GM19468 (cell line): Measurements from ENCODE around the gene UQCR10.

Experiments
- ATAC-seq: cut with Tn5 transposase; IDR thresholded peaks from one replicate; pipeline ENCODE4 v1.9.1; 2021; ENCODE audit warnings: mild to moderate bottlenecking, moderate library complexity, moderate number of reproducible peaks; ENCODE audit not compliant: unreplicated experiment; ENCODE audit errors: extremely low read depth

UQCR10 gene

GRCh38 chr22:29767171-29768051, at the start of gene UQCR10:
UQCR10 (plus strand) TSS chr22:29767369; CDS start chr22:29767399, 30 bp downstream.
- peak; percentile 33 for ATAC-seq

GRCh38 chr22:29717789-29718188, 49.4 kb upstream of the UQCR10 start:
- no peak for ATAC-seq

GRCh38 chr22:29718949-29719898, 47.9 kb upstream of the UQCR10 start:
- ATAC-seq = no peak

- no peak for ATAC-seq
Measured at GRCh38 chr22:29719899-29720645, 47.1 kb upstream of the UQCR10 start, which contains the start of gene CABP7. CABP7 (plus strand) TSS chr22:29720003; CDS start chr22:29720425, 422 bp downstream.

- ATAC-seq = no peak
Measured at GRCh38 chr22:29720811-29721323, 46.3 kb upstream of the UQCR10 start.

GRCh38 chr22:29722151-29722550, 45.0 kb upstream of the UQCR10 start:
- ATAC-seq = no peak

GRCh38 chr22:29722587-29722986, 44.6 kb upstream of the UQCR10 start:
- ATAC-seq = no peak

GRCh38 chr22:29723766-29724165, 43.4 kb upstream of the UQCR10 start:
- no peak for ATAC-seq

- ATAC-seq = no peak
Measured at GRCh38 chr22:29724843-29725242, 42.3 kb upstream of the UQCR10 start.

GRCh38 chr22:29726106-29726505, 41.1 kb upstream of the UQCR10 start:
- no peak for ATAC-seq

GRCh38 chr22:29726512-29727130, 40.5 kb upstream of the UQCR10 start:
- no peak for ATAC-seq

- no peak for ATAC-seq
Measured at GRCh38 chr22:29727131-29727523, 40.0 kb upstream of the UQCR10 start.

GRCh38 chr22:29729161-29729560, 38.0 kb upstream of the UQCR10 start:
- no peak for ATAC-seq

- no peak for ATAC-seq
Measured at GRCh38 chr22:29731058-29731850, 35.9 kb upstream of the UQCR10 start.

GRCh38 chr22:29732883-29733282, 34.3 kb upstream of the UQCR10 start:
- ATAC-seq = no peak

- no peak for ATAC-seq
Measured at GRCh38 chr22:29733362-29734201, 33.6 kb upstream of the UQCR10 start.

- no peak for ATAC-seq
Measured at GRCh38 chr22:29734406-29734805, 32.8 kb upstream of the UQCR10 start.

GRCh38 chr22:29734838-29735237, 32.3 kb upstream of the UQCR10 start:
- no peak for ATAC-seq
